Measurements from ENCODE around the gene IMMP1L. TPM values are rescaled to one million over a fixed set of nuclear protein-coding genes. Genes with fewer than 3 reads are reported as not detected.
"Not testable (repeated sequence)": the region's sequence is repeated elsewhere in the genome, so short reads cannot be mapped to it uniquely, and the experiment has no call there.

The IMMP1L gene
- total RNA-seq, 1 donor from 2014 or later = 26.2 TPM

DNA sequence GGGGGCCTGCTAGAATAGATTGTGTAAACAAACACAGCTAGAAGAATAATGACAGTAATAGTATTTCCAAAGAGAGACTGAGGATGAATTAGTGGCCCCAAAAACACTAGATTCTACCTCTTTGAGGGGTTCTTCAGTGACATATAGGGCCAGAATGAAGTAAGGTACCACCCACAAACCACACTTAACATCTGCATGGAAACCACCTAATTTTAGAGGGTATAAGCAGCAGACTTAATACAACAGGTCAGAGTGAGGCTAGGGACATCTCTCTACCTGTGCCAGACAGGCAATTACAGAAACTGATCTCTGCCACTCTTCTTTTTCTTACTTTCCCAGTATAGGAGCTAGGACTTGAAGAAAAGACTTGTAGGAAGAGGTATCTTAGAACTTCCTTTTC lies 20.3 kb upstream of the IMMP1L start:
- TF ChIP-seq, protein P1, sequence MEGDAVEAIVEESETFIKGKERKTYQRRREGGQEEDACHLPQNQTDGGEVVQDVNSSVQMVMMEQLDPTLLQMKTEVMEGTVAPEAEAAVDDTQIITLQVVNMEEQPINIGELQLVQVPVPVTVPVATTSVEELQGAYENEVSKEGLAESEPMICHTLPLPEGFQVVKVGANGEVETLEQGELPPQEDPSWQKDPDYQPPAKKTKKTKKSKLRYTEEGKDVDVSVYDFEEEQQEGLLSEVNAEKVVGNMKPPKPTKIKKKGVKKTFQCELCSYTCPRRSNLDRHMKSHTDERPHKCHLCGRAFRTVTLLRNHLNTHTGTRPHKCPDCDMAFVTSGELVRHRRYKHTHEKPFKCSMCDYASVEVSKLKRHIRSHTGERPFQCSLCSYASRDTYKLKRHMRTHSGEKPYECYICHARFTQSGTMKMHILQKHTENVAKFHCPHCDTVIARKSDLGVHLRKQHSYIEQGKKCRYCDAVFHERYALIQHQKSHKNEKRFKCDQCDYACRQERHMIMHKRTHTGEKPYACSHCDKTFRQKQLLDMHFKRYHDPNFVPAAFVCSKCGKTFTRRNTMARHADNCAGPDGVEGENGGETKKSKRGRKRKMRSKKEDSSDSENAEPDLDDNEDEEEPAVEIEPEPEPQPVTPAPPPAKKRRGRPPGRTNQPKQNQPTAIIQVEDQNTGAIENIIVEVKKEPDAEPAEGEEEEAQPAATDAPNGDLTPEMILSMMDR (conservative IDR thresholded peaks at IDR 0.05; ENCODE audit: low read depth, low read length) = no peak
- no peak overlapping the region for H3K4me3 ChIP-seq (ENCODE audit: low read depth, low read length)
- no peak for DNase-seq (ENCODE audit: low read depth)

DNA sequence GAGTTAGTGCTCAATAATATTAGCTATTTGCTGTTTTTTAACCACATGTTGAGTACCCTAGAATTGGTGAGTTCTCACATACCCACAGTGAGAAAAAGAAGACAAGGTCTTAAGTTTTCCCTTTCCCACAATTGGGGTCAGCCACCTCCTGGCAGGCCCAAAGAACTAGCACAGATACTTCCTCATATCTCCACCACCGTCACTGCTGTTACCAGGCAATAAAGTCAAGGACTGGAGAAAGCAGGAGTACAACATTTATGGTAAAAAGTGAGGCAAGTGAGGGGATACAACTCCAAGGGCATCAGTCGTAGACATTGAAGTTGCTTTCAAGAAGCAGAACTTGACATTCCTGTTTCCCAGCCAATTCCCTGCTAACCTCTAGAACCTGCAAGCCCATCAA lies 19.8 kb upstream of the IMMP1L start:
- no peak for DNase-seq (ENCODE audit: low read depth)
- TF ChIP-seq, protein P1 (conservative IDR thresholded peaks at IDR 0.05; ENCODE audit: low read depth, low read length) = no peak
- H3K4me3 ChIP-seq (ENCODE audit: low read depth, low read length) = no peak overlapping the region

- TF ChIP-seq, protein P1 (conservative IDR thresholded peaks at IDR 0.05; ENCODE audit: low read depth, low read length) = no peak
- H3K4me3 ChIP-seq (ENCODE audit: low read depth, low read length) = no peak overlapping the region
Measured at GRCh38 chr11:31521497-31522150, 12.2 kb upstream of the IMMP1L start.

DNA sequence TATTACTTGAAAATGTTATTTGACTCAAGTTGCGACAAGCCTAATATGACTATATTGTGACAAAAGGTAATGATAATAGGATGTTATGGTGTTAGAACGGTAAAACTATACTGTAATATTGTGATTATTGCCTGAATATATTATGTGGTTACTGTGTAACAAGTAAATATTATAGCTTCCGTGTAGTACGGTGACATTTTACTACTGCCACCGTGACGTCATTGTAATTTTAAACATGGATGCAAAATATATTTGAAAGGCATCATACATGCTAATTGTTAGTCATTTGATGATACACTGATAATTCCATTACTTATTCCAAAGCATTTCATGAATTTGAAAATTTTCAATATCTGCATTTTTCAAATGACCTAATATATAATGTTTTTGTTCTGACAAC lies 2.7 kb upstream of the IMMP1L start:
- DNase-seq (ENCODE audit: low read depth) = no peak
- TF ChIP-seq, protein P1 (conservative IDR thresholded peaks at IDR 0.05; ENCODE audit: low read depth, low read length) = no peak
- no peak overlapping the region for H3K4me3 ChIP-seq (ENCODE audit: low read depth, low read length)

More at GRCh38 chr11:31521497-31522150, 12.2 kb upstream of the IMMP1L start:
- DNase-seq (ENCODE audit: low read depth) = no peak

GRCh38 chr11:31509051-31509428 lies 382 bp downstream of the IMMP1L start:
- DNase-seq (ENCODE audit: low read depth) = no peak
- TF ChIP-seq, protein P1 (conservative IDR thresholded peaks at IDR 0.05; ENCODE audit: low read depth, low read length) = no peak
- H3K4me3 ChIP-seq (ENCODE audit: low read depth, low read length) = peak overlapping the region; percentile 90

DNA sequence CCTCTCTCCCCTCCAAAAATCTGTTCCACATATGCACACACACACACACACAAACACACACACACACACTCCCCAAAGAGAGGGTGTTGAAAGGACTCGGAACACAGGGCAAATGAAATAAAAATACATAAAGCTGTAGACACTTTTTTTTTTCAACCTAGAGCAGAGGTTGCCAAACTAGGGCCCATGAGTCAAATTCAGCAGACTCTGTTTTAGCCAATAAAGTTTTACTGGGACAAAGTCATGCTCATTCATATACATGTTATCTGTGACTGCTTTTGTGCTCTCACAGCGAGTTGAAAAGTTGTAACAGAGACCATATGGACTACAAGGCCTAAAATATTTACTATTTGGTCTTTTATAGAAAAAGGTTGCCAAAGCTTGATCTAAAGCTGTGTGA lies 8.9 kb downstream of the IMMP1L start:
- no peak overlapping the region for H3K4me3 ChIP-seq (ENCODE audit: low read depth, low read length)
- no peak for DNase-seq (ENCODE audit: low read depth)
- TF ChIP-seq, protein P1 (conservative IDR thresholded peaks at IDR 0.05; ENCODE audit: low read depth, low read length) = no peak

DNA sequence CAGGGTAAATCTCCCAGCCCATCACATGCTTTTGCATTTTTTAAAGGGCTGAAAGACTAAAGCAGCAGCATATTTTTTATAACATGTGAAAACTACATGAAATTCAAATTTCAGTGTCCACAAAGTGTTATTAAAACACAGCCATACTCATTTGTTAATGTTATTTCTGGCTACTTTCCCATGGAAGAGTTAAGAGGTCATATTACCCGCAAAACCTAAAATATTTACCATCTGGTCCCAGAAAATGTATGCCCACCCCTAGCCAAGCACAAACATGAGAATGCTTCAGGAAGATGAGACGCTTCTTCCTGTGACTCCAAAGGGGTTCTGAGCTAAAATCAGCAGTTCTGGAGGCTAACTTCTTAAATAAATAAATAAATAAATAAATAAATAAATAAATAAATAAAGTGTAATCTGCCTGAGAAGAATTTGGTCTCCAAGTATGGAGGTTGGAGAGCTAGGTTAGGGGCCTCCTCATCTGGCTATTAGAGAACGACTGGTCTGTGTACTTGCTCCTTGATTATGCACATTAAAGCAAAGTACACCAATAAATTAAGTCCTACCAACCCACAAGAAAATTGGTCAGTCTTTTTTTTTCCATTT lies 9.7 kb downstream of the IMMP1L start:
- DNase-seq (ENCODE audit: low read depth) = no peak

DNA sequence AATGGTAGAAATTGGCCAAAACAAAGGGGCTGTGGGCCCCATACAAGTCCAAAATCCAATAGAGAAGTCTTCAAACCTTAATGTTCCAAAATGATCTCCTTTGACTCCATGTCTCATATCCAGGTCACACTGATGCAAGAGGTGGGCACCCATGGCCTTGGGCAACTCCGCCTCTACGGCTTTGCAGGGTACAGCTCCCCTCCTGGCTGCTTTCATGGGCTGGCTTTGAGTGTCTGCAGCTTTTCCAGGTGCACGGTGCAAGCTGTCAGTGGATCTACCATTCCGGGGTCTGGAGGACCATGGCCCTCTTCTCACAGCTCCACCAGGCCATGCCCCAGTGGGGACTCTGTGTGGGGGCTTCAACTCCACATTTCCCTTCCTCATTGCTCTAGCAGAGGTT lies 15.7 kb downstream of the IMMP1L start:
- H3K4me3 ChIP-seq (ENCODE audit: low read depth, low read length); DNase-seq (ENCODE audit: low read depth): not testable (repeated sequence)

More for the DNA sequence above, 9.7 kb downstream of the IMMP1L start:
- no peak overlapping the region for H3K4me3 ChIP-seq (ENCODE audit: low read depth, low read length)
- TF ChIP-seq, protein P1 (conservative IDR thresholded peaks at IDR 0.05; ENCODE audit: low read depth, low read length) = no peak
